Measurements from ENCODE around the gene TFRC. TPM values are rescaled to one million over a fixed set of nuclear protein-coding genes. Genes with fewer than 3 reads are reported as not detected.
"Not testable (repeated sequence)": the region's sequence is repeated elsewhere in the genome, so short reads cannot be mapped to it uniquely, and the experiment has no call there.

The TFRC gene
- total RNA-seq, 4 donors from 2014 or later: 102 to 200 (median 126) TPM

- no peaks in the 10 kb centered on the region for H3K36me3 ChIP-seq
- H3K27ac ChIP-seq: no peak overlapping the region
- TF ChIP-seq POLR2A (IDR thresholded peaks at IDR 0.05): no peak
- H3K9me3 ChIP-seq: no peaks in the 10 kb centered on the region
- H3K27me3 ChIP-seq: no peaks in the 10 kb centered on the region
- DNase-seq: no peak
- no peaks in the 10 kb centered on the region for H3K4me1 ChIP-seq
- no peak overlapping the region for H3K4me3 ChIP-seq
Measured at GRCh38 chr3:196009456-196009855, 72.4 kb downstream of the TFRC start.

- DNase-seq: peak in 1 of 3 donors; percentile 31
- TF ChIP-seq POLR2A (IDR thresholded peaks at IDR 0.05) (no peak), CTCF (IDR thresholded peaks at IDR 0.05) (no peak)
Measured at GRCh38 chr3:196008929-196009328, 73.0 kb downstream of the TFRC start.

GRCh38 chr3:196008387-196008786 lies 73.5 kb downstream of the TFRC start:
- no peaks in the 10 kb centered on the region for H3K9me3 ChIP-seq
- H3K27ac ChIP-seq: no peak overlapping the region
- H3K27me3 ChIP-seq: no peaks in the 10 kb centered on the region
- H3K4me1 ChIP-seq: no peaks in the 10 kb centered on the region
- no peaks in the 10 kb centered on the region for H3K36me3 ChIP-seq
- DNase-seq: no peak
- TF ChIP-seq POLR2A (IDR thresholded peaks at IDR 0.05) (no peak), CTCF (IDR thresholded peaks at IDR 0.05) (no peak)
- no peak overlapping the region for H3K4me3 ChIP-seq

More at GRCh38 chr3:196008929-196009328, 73.0 kb downstream of the TFRC start:
- Histone ChIP-seq H3K27me3 (no peaks in the 10 kb centered on the region), H3K36me3 (no peaks in the 10 kb centered on the region), H3K27ac (no peak overlapping the region), H3K4me1 (no peaks in the 10 kb centered on the region), H3K4me3 (no peak overlapping the region), H3K9me3 (no peaks in the 10 kb centered on the region)

GRCh38 chr3:196007744-196008335 lies 74.0 kb downstream of the TFRC start:
- Histone ChIP-seq H3K4me1 (no peaks in the 10 kb centered on the region), H3K9me3 (no peaks in the 10 kb centered on the region), H3K27me3 (no peaks in the 10 kb centered on the region), H3K4me3 (no peak overlapping the region), H3K27ac (no peak overlapping the region), H3K36me3 (no peaks in the 10 kb centered on the region)
- peak in 1 of 3 donors; percentile 15 for DNase-seq
- TF ChIP-seq CTCF (IDR thresholded peaks at IDR 0.05) (no peak), POLR2A (IDR thresholded peaks at IDR 0.05) (no peak)

GRCh38 chr3:196005338-196005737 lies 76.6 kb downstream of the TFRC start:
- not testable (repeated sequence) for H3K27ac ChIP-seq, H3K4me3 ChIP-seq, H3K4me1 ChIP-seq, DNase-seq, H3K9me3 ChIP-seq, H3K27me3 ChIP-seq, H3K36me3 ChIP-seq

GRCh38 chr3:196004359-196005052 lies 77.4 kb downstream of the TFRC start:
- H3K27ac ChIP-seq, H3K4me1 ChIP-seq, H3K36me3 ChIP-seq, DNase-seq, H3K4me3 ChIP-seq, H3K27me3 ChIP-seq, H3K9me3 ChIP-seq: not testable (repeated sequence)

- no peak for TF ChIP-seq POLR2A (IDR thresholded peaks at IDR 0.05)
- no peak for TF ChIP-seq CTCF (IDR thresholded peaks at IDR 0.05)
- no peaks in the 10 kb centered on the region for H3K4me1 ChIP-seq
- no peak overlapping the region for H3K4me3 ChIP-seq
- DNase-seq: peak in 1 of 3 donors; percentile 23
- no peaks in the 10 kb centered on the region for H3K27me3 ChIP-seq
- H3K36me3 ChIP-seq: no peaks in the 10 kb centered on the region
- no peak overlapping the region for H3K27ac ChIP-seq
- no peaks in the 10 kb centered on the region for H3K9me3 ChIP-seq
Measured at GRCh38 chr3:196003611-196004010, 78.3 kb downstream of the TFRC start.

- not testable (repeated sequence) for H3K4me1 ChIP-seq, DNase-seq, H3K27me3 ChIP-seq, H3K9me3 ChIP-seq, H3K4me3 ChIP-seq, H3K36me3 ChIP-seq, H3K27ac ChIP-seq
Measured at GRCh38 chr3:196002721-196003120, 79.2 kb downstream of the TFRC start.

GRCh38 chr3:196001240-196001639 lies 80.7 kb downstream of the TFRC start:
- H3K27ac ChIP-seq, H3K36me3 ChIP-seq, H3K9me3 ChIP-seq, H3K4me3 ChIP-seq, H3K4me1 ChIP-seq, H3K27me3 ChIP-seq, DNase-seq: not testable (repeated sequence)

GRCh38 chr3:196000360-196000950 lies 81.4 kb downstream of the TFRC start:
- peak in 1 of 3 donors; percentile 34 for DNase-seq
- not testable (repeated sequence) for H3K4me3 ChIP-seq, H3K9me3 ChIP-seq, H3K27ac ChIP-seq, H3K27me3 ChIP-seq, H3K36me3 ChIP-seq, H3K4me1 ChIP-seq
